GM18499 (cell line): ENCODE data around the gene SLC18A3.

Experiments
- ATAC-seq: cut with Tn5 transposase; IDR thresholded peaks from one replicate; pipeline ENCODE4 v1.9.1; 2021; ENCODE audit warnings: moderate number of reproducible peaks; ENCODE audit not compliant: insufficient read depth, unreplicated experiment

Gene SLC18A3

DNA sequence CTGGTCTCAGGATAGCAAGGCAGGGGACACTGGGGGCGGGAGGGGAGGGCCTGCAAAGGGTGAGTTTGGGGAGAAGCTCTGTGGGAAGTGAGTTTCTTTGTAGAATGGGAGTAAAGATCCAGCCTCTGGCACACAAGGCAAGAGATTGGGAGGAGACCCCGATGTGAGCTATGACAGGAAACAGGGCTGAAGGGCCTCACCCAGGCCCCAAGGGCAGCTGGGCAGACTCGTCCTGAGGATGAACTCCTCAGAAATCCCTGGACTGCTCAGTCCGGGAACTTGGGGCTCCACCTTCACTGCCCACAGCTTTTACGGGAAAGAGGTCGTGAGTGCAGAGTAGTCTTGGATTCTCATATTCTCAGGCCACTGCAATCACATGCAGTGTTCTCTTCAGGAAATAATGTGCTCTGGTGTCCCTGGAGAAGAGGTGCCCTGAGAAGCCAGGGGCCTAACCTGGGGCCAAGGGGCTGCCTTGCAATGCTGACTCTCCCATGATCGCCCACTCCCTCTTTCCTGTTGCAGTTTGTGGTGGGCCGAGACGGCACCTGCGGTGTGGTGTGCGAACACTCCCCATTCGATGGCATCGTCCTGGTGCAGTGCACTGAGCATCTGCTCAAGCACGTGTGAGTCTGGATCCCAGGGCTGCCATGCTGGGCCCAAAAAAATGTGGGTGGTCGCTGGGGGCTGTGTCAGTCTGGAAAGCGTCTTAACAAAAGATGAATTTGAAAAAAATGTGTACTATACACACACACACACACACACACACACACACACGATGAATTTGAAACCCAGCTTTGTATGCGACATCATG, 38.1 kb downstream of the SLC18A3 start:
- no peak for ATAC-seq

DNA sequence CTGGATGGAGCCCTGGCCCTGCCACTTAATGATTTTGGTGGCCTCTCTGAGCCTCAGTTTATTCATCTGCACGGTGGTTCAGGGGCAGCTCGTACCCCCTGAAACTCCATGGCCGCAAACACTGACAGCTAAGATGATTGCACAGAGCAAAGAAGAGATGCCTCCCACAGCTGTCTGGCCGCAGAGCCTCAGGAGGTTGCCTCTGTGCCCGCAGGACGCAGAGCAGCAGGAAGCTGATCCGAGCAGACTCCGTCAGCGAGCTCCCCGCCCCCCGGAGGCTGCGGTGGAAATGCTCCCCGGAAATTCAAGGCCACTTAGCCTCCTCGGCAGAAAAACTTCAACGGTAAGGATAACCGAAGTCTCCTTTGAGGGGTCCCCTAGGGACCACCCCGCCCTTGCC, 39.2 kb downstream of the SLC18A3 start:
- ATAC-seq: no peak

- ATAC-seq: no peak
Measured at GRCh38 chr10:49649936-49650723, 40.0 kb downstream of the SLC18A3 start.

DNA sequence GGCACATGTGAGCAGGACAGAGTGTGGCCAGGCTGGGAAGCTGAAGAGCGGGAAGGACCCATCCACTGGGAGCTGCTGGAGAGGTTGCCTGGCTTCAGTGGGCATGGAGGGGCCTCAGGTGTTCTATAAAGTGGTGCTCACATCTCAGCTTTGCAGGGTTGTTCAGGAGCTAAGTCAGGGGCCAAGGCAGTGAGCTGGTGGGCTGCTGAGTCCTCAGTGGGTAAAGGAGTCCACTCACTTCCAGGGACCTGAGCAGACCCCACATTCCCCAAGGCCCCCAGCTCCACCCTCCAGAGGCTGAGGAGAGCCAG, 40.6 kb downstream of the SLC18A3 start:
- ATAC-seq: no peak

GRCh38 chr10:49651039-49651835, 41.1 kb downstream of the SLC18A3 start:
- no peak for ATAC-seq

DNA sequence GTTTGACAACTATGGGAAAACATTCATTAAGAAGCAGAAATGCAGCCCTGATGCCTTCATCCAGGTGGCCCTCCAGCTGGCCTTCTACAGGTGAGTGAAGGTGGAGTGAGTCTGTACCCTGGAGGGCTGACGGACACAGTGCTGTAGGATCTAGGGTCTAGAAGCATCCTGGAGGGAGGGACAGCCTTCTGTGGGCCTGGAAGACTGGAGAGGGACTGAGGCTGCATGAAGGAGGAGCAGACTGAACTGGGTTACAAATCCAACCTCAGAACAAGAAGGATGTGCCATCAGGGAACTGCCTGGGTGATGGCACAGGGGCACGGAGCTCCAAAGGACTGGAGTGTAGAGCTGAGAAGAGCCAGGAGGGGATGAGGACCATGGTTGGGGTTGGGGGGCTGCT, 41.8 kb downstream of the SLC18A3 start:
- ATAC-seq: no peak

GRCh38 chr10:49652421-49653272, 42.5 kb downstream of the SLC18A3 start:
- ATAC-seq: no peak

- no peak for ATAC-seq
Measured at GRCh38 chr10:49653273-49653929, 43.3 kb downstream of the SLC18A3 start.

DNA sequence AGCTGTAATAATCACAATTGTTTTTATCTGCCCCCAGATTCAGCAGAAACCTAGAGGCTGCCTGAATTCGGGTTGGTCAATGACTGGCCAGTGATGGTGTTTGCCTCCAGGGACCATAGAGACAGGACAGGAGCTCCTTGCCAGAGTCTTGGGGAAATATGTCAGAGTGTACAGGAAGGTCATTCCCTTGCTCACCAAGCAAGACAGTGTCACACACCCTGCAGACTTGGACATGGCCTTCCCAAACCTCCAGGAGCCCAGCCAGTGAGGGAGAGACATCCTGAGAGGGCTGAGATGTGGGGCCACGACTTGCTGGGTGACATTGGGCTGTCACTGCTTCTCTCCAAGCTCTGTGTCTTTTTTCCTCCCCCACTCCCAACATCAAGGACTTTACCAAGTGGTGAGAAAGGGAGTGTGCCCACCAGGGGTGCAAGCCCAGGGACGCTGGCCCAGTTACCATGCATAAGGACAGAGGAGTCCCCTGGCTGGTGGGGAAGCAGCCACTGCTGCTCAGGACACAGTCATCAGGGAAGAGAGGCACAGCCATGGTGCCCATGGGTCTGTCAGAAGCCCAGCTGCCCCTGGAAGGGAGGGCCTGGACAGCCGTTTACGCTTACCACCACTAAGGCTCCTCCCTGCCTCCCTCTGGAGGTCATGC, 44.1 kb downstream of the SLC18A3 start:
- no peak for ATAC-seq

GRCh38 chr10:49655099-49655498, 45.0 kb downstream of the SLC18A3 start:
- ATAC-seq: no peak

- no peak for ATAC-seq
Measured at GRCh38 chr10:49656845-49657493, 46.9 kb downstream of the SLC18A3 start.

GRCh38 chr10:49657606-49658005, 47.5 kb downstream of the SLC18A3 start:
- no peak for ATAC-seq

DNA sequence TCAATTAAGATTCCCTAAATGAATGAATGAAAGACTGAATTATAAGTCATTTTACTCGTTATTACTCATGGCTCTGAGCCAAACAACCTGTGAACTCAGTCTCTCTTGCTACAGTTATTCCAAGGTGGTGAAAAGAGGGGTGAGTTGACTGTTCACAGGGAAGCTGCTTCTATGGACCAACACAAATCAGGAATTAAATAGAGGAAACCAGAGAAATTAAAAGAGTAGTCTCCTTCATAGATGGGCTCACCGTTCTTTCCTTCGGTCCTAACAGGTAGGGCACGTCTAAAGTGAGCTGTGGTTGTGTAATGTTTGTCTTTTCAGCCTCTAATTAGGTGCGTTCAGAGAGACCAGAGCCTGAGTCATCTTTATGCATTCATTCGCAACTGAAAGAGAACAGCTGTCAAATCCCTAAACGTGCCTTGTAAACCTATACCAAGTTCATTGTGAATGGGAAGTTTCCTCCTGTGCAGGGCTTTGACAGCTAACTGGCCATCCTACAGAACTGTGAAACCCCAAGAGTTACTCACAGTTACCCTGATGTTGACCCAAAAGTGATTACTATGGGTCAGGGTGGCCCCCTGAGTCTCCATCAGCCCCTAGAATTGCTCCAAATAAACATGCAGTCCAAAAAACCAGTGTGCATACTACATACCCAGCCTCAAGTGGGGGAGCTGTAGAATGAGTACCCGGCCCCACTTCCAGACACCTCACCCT, 51.2 kb downstream of the SLC18A3 start:
- no peak for ATAC-seq
